WI38 (cell line): ENCODE data around the gene ZC3HAV1.

Experiments used
- H3K4me3 ChIP-seq: 2 replicates; pipeline ENCODE4 v1.5.1; 2011; ENCODE audit warnings: low read depth, mild to moderate bottlenecking, control low read depth, low read length
- CTCF ChIP-seq: IDR thresholded peaks from 2 replicates; pipeline ENCODE4 v1.5.1; 2012; ENCODE audit warnings: low read depth, mild to moderate bottlenecking, control low read depth, low read length

The ZC3HAV1 gene

GRCh38 chr7:139092090-139092796 lies 17.3 kb downstream of the ZC3HAV1 start:
- TF ChIP-seq CTCF = no peak
- H3K4me3 ChIP-seq = no peak overlapping the region

GRCh38 chr7:139091677-139091996 lies 17.9 kb downstream of the ZC3HAV1 start:
- no peak for TF ChIP-seq CTCF
- no peak overlapping the region for H3K4me3 ChIP-seq

GRCh38 chr7:139089118-139089517 lies 20.4 kb downstream of the ZC3HAV1 start:
- H3K4me3 ChIP-seq = no peak overlapping the region
- TF ChIP-seq CTCF = no peak

- TF ChIP-seq CTCF = no peak
- H3K4me3 ChIP-seq = no peak overlapping the region
Measured at GRCh38 chr7:139088268-139088667, 21.3 kb downstream of the ZC3HAV1 start.

GRCh38 chr7:139087212-139087611 lies 22.3 kb downstream of the ZC3HAV1 start:
- H3K4me3 ChIP-seq = no peak overlapping the region
- TF ChIP-seq CTCF = no peak

GRCh38 chr7:139086454-139086853 lies 23.1 kb downstream of the ZC3HAV1 start:
- no peak overlapping the region for H3K4me3 ChIP-seq
- TF ChIP-seq CTCF = no peak

- no peak for TF ChIP-seq CTCF
Measured at GRCh38 chr7:139084709-139085108, 24.8 kb downstream of the ZC3HAV1 start.

More at GRCh38 chr7:139084709-139085108, 24.8 kb downstream of the ZC3HAV1 start:
- no peak overlapping the region for H3K4me3 ChIP-seq
